GM12801 (cell line): ENCODE results near the gene RTL1.

Experiments used
- TF ChIP-seq, protein P1 (sequence below): IDR thresholded peaks from one replicate; pipeline ENCODE4 v1.5.1; 2011; ENCODE audit warnings: control low read depth; ENCODE audit not compliant: insufficient read length; ENCODE audit errors: extremely low read depth

The RTL1 gene

DNA sequence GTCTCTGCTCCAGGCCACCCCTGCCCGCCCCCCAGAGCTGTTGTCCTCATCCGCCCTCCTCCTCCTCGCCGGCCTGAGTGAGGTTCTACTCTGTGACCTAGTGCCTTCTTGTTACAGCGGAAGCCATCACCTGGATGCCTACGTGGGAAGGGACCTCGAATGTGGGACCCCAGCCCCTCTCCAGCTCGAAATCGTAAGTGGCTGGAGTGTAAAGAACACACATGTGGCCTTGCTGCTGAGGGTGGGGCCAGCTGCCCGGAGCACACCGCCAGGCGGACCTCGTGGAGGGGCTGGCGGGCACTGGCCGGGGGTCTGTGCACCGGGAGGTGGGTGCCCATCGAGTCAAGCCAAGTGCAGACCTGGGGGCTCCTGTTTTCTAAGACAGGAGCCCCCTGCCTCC, 58.2 kb downstream of the RTL1 start:
- TF ChIP-seq, protein P1, sequence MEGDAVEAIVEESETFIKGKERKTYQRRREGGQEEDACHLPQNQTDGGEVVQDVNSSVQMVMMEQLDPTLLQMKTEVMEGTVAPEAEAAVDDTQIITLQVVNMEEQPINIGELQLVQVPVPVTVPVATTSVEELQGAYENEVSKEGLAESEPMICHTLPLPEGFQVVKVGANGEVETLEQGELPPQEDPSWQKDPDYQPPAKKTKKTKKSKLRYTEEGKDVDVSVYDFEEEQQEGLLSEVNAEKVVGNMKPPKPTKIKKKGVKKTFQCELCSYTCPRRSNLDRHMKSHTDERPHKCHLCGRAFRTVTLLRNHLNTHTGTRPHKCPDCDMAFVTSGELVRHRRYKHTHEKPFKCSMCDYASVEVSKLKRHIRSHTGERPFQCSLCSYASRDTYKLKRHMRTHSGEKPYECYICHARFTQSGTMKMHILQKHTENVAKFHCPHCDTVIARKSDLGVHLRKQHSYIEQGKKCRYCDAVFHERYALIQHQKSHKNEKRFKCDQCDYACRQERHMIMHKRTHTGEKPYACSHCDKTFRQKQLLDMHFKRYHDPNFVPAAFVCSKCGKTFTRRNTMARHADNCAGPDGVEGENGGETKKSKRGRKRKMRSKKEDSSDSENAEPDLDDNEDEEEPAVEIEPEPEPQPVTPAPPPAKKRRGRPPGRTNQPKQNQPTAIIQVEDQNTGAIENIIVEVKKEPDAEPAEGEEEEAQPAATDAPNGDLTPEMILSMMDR, result no peak

DNA sequence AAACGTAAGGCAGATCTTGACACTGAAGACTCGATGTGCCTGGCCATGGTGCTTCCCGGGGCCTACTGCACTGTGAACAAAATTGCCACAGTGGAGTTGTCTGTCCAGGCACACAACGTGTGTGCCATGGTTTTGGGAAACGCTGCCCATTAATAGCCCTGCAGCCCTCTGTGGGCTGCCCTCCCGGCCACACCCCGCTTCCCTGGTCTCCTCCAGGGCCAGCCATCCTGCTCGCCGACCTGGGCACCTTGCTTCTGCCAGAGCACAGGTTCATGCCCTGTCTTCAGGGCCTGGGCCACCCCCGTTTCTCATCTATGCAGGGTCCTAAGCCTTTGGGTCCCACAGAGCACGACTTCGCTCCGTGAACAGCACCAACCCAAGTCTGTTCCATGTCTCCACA, 58.7 kb downstream of the RTL1 start:
- TF ChIP-seq, protein P1, result no peak

DNA sequence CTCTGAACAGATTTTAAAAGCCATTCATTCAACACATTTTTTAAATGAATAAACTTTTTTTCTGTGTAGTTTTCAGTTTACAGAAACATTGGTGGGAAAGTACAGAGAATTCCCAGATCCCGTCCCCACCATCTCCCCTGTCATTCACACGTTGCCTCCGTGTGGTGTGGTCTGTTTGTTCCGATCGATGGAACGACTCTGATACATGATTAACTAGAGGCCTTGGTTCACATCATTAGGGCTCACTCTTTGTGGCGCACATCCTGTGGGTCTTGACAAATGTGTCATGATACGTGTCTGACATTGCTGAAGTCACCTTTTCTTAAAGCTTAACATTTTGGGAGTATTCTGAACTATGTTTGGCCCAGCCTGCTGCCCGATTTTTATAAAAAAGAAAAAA, 59.1 kb downstream of the RTL1 start:
- TF ChIP-seq, protein P1, result no peak

DNA sequence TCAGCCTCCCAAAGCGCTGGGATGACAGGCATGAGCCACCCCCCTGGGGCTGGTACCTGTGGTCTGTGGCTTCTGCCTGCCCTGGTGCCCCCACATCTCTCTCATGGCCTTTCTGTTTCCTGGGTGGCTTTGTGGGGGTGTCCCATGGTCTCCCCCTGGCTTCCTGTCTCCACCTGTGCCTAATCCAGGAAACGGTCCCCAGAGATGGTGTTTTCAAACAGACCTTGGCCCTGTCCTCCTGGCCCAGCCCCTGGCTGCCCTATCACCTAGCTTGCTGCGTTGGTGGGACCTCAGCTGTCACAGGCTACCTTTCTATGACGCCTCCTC, 59.5 kb downstream of the RTL1 start:
- TF ChIP-seq, protein P1, result no peak

DNA sequence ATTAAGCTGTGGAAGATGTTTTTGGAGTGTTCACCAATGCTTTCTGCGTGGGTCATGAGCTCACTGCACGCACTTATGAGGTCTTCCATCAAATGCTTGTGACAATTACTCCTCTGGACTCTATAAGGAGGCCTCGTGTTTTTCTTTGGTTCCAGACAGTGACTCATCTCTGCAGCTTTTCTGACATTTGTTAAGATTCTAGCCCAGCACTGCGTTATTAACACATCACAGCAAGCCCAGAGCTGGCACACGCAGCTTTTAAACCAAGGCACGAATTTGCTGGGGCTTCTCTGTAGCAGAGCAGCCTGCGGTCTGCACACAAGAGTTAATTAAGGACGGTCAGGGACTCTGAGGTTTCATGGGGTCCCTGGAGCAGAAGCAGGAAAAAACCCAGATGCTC, 60.7 kb downstream of the RTL1 start:
- TF ChIP-seq, protein P1, result no peak

DNA sequence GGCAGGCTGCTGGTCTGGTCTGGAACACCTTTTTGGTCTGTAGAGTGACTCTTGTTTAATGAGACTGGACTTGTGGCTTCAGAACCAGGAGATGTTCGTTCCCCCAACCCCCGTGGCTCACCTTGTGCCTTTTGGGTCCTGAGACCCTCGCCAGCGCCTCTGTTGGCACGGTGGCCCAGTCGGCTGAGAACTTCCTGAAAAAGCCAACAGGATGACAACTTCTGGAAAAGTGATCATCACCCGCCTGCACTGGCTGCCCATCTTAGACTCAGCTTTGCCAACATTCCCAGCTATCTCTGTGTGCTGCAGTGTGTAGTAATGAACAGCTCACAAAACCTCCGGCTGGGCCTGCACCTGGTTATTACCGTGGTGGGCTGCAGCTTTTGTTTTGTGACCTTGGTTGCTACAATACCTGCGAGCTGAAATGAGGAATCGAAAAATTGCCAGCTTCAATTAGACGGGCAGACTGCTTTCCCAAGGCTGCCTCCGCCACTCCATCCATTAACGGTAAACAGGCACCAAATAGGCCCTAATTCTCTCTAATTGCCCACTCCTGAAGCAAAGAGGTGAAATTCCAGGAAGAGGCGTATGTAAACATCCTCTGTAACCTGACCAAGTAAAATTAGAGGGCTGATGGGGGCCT, 61.6 kb downstream of the RTL1 start:
- TF ChIP-seq, protein P1, result no peak

DNA sequence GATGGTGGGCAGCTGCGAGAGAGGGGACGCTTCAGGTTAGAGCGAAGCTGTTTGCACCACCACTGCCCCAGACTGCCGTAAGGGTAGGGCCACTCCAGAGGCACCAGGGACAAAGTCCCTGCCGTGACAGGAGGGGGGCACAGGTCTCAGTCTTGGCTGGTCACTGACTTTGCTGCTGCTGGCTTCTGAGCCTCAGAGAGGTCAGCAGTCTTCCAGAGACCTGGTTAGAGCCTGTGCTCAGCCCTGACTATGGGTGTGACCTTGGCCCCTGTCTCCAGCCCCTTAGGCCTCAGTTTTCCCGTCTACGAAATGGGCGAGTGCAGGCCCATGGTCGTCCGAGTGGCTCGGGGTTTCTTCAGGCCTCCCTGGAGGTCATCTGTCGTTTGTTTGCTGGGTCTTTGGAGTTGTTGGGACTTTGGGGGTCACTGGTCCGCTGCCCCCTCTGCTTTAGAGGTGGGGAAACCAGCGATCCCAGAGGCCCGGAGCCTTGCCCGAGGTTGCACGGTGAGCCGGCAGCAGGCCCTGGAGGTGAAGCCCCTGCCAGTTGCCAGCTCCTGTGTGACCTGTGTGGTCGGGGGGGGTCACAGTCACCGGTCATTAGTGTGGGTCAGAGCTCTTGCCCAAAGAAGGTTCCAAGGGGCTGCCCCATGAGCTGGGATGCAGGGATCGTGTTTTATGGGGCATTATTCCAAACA, 62.3 kb downstream of the RTL1 start:
- TF ChIP-seq, protein P1, result no peak
